Endodermal cell (in vitro differentiated cells): Measurements from ENCODE around the gene KYNU. TPM values are rescaled to one million over a fixed set of nuclear protein-coding genes. Genes with fewer than 3 reads are reported as not detected.
"Not testable (repeated sequence)": the region's sequence is repeated elsewhere in the genome, so short reads cannot be mapped to it uniquely, and the experiment has no call there.

Source experiments
- DNase-seq: peaks from one replicate; pipeline ENCODE4 v3.0.0-alpha.2; 2017
- H3K27ac ChIP-seq: 2 replicates; pipeline ENCODE4 v1.5.1; 2013; ENCODE audit warnings: mild to moderate bottlenecking, low read depth, low read length, moderate library complexity
- H3K27me3 ChIP-seq: 2 replicates; pipeline ENCODE4 v1.6.1; 2013; ENCODE audit warnings: mild to moderate bottlenecking, low read length, moderate library complexity; ENCODE audit not compliant: insufficient read depth, control insufficient read depth, poor library complexity, severe bottlenecking
- H3K36me3 ChIP-seq: 2 replicates; pipeline ENCODE4 v1.7.0; 2013; ENCODE audit warnings: mild to moderate bottlenecking, low read length, moderate library complexity; ENCODE audit not compliant: control insufficient read depth, insufficient read depth
- H3K4me1 ChIP-seq: one replicate; pipeline ENCODE4 v1.7.0; 2013; ENCODE audit warnings: low read length; ENCODE audit not compliant: control insufficient read depth, insufficient read depth
- H3K4me3 ChIP-seq: 2 replicates; pipeline ENCODE4 v1.5.1; 2013; ENCODE audit warnings: mild to moderate bottlenecking, low read length, moderate library complexity
- H3K9ac ChIP-seq: 2 replicates; pipeline ENCODE4 v1.6.1; 2013; ENCODE audit warnings: mild to moderate bottlenecking, low read length, moderate library complexity; ENCODE audit not compliant: poor library complexity, severe bottlenecking; ENCODE audit errors: extremely low read depth
- H3K9me3 ChIP-seq: 2 replicates; pipeline ENCODE4 v1.6.1; 2013; ENCODE audit warnings: mild to moderate bottlenecking, low read length, moderate library complexity; ENCODE audit not compliant: control insufficient read depth
- H3K27ac Mint-ChIP-seq: 2 replicates; pipeline ENCODE4 v1.8.0; 2020; ENCODE audit warnings: mixed read lengths
- H3K27me3 Mint-ChIP-seq: 2 replicates; pipeline ENCODE4 v1.8.0; 2021; ENCODE audit warnings: mild to moderate bottlenecking, mixed read lengths; ENCODE audit not compliant: insufficient read depth
- H3K36me3 Mint-ChIP-seq: 2 replicates; pipeline ENCODE4 v1.8.0; 2020; ENCODE audit warnings: low read depth, mixed read lengths
- H3K4me1 Mint-ChIP-seq: 2 replicates; pipeline ENCODE4 v1.8.0; 2020; ENCODE audit warnings: mixed read lengths
- H3K4me3 Mint-ChIP-seq: 2 replicates; pipeline ENCODE4 v1.8.0; 2020; ENCODE audit warnings: mild to moderate bottlenecking, moderate library complexity, mixed read lengths
- H3K9me3 Mint-ChIP-seq: 2 replicates; pipeline ENCODE4 v1.8.0; 2020; ENCODE audit warnings: mild to moderate bottlenecking, mixed read lengths
- WGBS, 2 experiments: methylation state at CpG; one replicate each; pipeline versions ENCODE4 v1.1.5 to v1.1.7; 2013; ENCODE audit warnings: missing lambda C conversion rate in 2 of 2, mixed read lengths in 1 of 2; ENCODE audit not compliant: insufficient coverage in 1 of 2, insufficient read length in 1 of 2; 5-methylcytosine and 5-hydroxymethylcytosine counted together
- total RNA-seq, 2 donors: library from RNA; stranded (reverse); fragmentation: NEBNext Ultra II Directional in 1 of 2; extraction: Animal tissue kit (Norgen Biotek cat#: 25700) in 1 of 2; gene quantifications; 2 replicates in 1 of 2; 3 replicates in 1 of 2; pipeline ENCODE4 v1.2.1, GENCODE V29; 2021
- TF ChIP-seq, protein P1 (sequence below): fragments of 200-600 bp; sonication (generic); conservative IDR thresholded peaks from 2 replicates; pipeline ENCODE4 v1.5.0; 2021; ENCODE audit warnings: antibody characterized with exemption, mild to moderate bottlenecking

KYNU gene
- total RNA-seq, 2 donors from 2014 or later: 1.2 to 4.2 TPM

- no peaks in the 10 kb centered on the region for H3K27me3 Mint-ChIP-seq
- peaks cover 17% of the 10 kb centered on the region for H3K36me3 Mint-ChIP-seq
- no peak overlapping the region for H3K9ac ChIP-seq
- peaks cover 36% of the 10 kb centered on the region for H3K9me3 Mint-ChIP-seq
- TF ChIP-seq, protein P1, sequence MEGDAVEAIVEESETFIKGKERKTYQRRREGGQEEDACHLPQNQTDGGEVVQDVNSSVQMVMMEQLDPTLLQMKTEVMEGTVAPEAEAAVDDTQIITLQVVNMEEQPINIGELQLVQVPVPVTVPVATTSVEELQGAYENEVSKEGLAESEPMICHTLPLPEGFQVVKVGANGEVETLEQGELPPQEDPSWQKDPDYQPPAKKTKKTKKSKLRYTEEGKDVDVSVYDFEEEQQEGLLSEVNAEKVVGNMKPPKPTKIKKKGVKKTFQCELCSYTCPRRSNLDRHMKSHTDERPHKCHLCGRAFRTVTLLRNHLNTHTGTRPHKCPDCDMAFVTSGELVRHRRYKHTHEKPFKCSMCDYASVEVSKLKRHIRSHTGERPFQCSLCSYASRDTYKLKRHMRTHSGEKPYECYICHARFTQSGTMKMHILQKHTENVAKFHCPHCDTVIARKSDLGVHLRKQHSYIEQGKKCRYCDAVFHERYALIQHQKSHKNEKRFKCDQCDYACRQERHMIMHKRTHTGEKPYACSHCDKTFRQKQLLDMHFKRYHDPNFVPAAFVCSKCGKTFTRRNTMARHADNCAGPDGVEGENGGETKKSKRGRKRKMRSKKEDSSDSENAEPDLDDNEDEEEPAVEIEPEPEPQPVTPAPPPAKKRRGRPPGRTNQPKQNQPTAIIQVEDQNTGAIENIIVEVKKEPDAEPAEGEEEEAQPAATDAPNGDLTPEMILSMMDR: no peak
- no peaks in the 10 kb centered on the region for H3K27me3 ChIP-seq
- no peak for DNase-seq
- no peak overlapping the region for H3K4me3 ChIP-seq
- no peaks in the 10 kb centered on the region for H3K4me1 ChIP-seq
- H3K9me3 ChIP-seq: peaks cover 29% of the 10 kb centered on the region
- H3K36me3 ChIP-seq: no peaks in the 10 kb centered on the region
- H3K4me3 Mint-ChIP-seq: no peak overlapping the region
- H3K27ac ChIP-seq: no peak overlapping the region
- WGBS, 2 experiments: 93% methylated on average over 1 of the region's 1 CpG; no CpG with 5 or more reads in 1 of the 2 experiments
- H3K4me1 Mint-ChIP-seq: peaks cover 4% of the 10 kb centered on the region
- no peak overlapping the region for H3K27ac Mint-ChIP-seq
Observed at GRCh38 chr2:142946941-142947340, 69.5 kb downstream of the KYNU start.

DNA sequence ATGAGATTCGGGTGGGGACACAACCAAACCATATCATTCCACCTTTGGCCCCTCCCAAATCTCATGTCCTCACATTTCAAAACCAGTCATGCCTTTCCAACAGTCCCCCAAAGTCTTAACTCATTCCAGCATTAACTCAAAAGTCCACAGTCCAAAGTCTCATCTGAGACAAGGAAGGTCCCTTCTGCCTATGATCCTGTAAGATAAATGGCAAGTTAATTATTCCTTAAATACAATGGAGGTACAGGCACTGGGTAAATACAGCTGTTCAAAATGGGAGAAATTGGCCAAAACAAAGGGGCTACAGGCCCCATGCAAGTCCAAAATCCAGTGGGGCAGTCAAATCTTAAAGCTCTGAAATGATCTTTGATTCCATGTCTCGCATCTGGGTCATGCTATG is 71.3 kb downstream of the KYNU start:
- H3K4me3 ChIP-seq, H3K4me1 Mint-ChIP-seq, H3K27me3 Mint-ChIP-seq, H3K36me3 ChIP-seq, H3K4me3 Mint-ChIP-seq, H3K27ac Mint-ChIP-seq, H3K9ac ChIP-seq, DNase-seq, H3K27me3 ChIP-seq, H3K27ac ChIP-seq, H3K4me1 ChIP-seq: not testable (repeated sequence)
- H3K36me3 Mint-ChIP-seq: peaks cover 17% of the 10 kb centered on the region
- WGBS, 2 experiments: 97 to 100% methylated on average over 2 of the region's 2 CpGs
- peaks cover 29% of the 10 kb centered on the region for H3K9me3 ChIP-seq
- H3K9me3 Mint-ChIP-seq: peaks cover 36% of the 10 kb centered on the region

DNA sequence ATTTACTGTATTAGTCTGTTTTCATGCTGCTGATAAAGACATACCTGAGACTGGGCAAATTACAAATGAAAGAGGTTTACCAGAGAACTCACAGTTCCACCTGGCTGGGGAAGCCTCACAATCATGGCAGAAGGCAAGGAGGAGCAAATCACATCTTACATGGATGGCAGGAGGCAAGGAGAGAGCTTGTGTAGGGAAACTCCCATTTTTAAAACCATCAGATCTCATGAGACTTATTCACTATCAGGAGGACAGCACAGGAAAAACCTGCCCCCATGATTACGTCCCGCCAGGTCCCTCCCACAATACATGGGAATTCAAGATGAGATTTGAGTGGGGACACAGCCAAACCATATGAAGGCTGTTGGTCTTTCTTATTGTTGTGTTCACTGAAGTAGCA is 72.9 kb downstream of the KYNU start:
- not testable (repeated sequence) for H3K27ac Mint-ChIP-seq, DNase-seq, H3K4me3 Mint-ChIP-seq, H3K27ac ChIP-seq, H3K9ac ChIP-seq, H3K4me1 ChIP-seq, H3K27me3 ChIP-seq, H3K27me3 Mint-ChIP-seq, H3K4me1 Mint-ChIP-seq, H3K4me3 ChIP-seq, H3K36me3 ChIP-seq
- peaks cover 29% of the 10 kb centered on the region for H3K9me3 ChIP-seq
- Mint-ChIP-seq H3K9me3 (peaks cover 36% of the 10 kb centered on the region), H3K36me3 (peaks cover 17% of the 10 kb centered on the region)
- WGBS, 2 experiments: 80 to 81% methylated on average over 2 of the region's 2 CpGs

DNA sequence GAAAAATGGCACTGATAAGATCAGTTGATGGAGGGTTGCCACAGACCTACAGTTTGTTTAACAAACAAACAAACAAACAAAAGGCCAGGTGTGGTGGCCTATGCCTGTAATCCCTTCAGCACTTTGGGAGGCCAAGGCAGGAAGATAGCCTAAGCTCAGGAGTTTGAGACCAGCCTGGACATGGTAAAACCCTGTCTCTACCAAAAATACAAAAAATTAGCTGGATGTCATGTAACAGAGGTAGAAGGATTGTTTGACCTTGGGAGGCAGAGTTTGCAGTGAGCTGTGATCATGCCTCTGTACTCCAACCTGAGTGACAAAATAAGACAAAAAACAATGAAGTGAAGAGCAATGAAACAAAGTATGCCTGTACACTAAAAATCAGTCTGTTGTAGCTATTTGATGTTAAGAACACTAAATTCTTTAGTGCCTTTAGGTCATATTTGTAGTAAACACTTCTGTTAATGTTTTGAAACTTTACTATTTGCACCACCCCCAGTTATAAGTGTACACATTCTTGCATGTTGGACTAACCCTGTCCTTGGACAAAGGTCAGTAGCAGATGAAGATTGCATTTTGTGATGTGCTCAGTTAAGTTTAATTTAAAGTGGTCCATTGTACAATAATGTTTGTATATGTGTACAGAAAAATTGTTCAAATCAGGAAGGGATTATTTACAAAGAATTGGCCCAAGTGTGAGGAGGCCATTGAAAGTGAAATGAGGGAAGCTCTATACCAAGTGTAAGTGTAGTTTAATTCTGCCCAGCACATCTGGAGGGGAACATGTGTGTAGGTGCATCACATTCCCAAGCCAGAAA is 73.9 kb downstream of the KYNU start:
- peaks cover 29% of the 10 kb centered on the region for H3K9me3 ChIP-seq
- DNase-seq: no peak
- TF ChIP-seq, protein P1: no peak
- H3K27me3 ChIP-seq: no peaks in the 10 kb centered on the region
- Mint-ChIP-seq H3K4me1 (peaks cover 4% of the 10 kb centered on the region), H3K36me3 (peaks cover 17% of the 10 kb centered on the region), H3K27ac (no peak overlapping the region), H3K27me3 (no peaks in the 10 kb centered on the region), H3K4me3 (no peak overlapping the region), H3K9me3 (peaks cover 36% of the 10 kb centered on the region)
- H3K4me1 ChIP-seq: no peaks in the 10 kb centered on the region
- H3K27ac ChIP-seq: no peak overlapping the region
- H3K4me3 ChIP-seq: no peak overlapping the region
- H3K36me3 ChIP-seq: no peaks in the 10 kb centered on the region
- no peak overlapping the region for H3K9ac ChIP-seq
